IPS-NIHi11 (cell line): Measurements from ENCODE around the gene PPFIA3.
"Not testable (repeated sequence)": the region's sequence is repeated elsewhere in the genome, so short reads cannot be mapped to it uniquely, and the experiment has no call there.

Experiments
- DNase-seq: peaks from one replicate; pipeline ENCODE4 v3.0.0; 2012; ENCODE audit warnings: mixed read lengths, low spot score

The PPFIA3 gene

DNA sequence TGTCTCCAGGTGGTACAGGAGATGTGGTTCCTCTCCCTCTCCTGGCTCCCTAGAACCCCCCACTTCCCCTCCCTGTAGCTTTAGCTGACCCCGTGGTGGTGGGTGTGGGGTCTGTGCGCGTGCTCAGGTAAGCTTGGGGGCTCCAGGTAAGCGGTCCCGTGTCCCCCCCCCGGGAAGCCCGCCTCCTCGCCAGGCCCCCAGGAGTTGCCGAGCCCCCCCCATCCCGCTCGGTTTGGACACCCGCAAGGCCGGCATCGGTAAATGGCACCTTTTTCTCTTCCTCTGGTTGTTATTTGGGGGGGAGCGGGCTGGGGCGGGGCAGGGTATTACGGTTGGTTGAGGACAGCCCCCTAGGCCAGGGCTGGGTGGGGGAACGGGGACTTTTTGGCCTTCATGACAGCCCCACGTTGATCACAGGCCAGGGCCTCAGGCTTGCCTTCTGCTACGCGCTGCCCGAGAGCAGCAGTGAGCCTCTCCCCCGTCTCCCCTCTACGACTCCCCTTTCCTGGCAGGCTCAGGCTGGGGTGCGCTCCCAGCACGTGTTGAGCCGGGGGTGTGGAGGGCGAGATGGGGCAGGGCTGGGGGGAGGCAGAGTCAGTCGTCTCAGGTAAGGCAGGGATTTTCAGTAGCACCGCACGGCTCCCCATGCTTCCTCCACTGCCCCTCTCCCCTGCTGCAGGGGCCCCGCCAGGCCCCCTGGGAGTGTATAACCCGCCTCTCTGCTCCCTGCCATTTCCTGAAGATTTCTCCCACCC lies 15.8 kb upstream of the PPFIA3 start:
- DNase-seq: no peak

- DNase-seq: no peak
Observed at GRCh38 chr19:49104229-49104864, 15.0 kb upstream of the PPFIA3 start.

GRCh38 chr19:49106648-49107135 lies 12.7 kb upstream of the PPFIA3 start:
- peak; percentile 72 for DNase-seq

DNA sequence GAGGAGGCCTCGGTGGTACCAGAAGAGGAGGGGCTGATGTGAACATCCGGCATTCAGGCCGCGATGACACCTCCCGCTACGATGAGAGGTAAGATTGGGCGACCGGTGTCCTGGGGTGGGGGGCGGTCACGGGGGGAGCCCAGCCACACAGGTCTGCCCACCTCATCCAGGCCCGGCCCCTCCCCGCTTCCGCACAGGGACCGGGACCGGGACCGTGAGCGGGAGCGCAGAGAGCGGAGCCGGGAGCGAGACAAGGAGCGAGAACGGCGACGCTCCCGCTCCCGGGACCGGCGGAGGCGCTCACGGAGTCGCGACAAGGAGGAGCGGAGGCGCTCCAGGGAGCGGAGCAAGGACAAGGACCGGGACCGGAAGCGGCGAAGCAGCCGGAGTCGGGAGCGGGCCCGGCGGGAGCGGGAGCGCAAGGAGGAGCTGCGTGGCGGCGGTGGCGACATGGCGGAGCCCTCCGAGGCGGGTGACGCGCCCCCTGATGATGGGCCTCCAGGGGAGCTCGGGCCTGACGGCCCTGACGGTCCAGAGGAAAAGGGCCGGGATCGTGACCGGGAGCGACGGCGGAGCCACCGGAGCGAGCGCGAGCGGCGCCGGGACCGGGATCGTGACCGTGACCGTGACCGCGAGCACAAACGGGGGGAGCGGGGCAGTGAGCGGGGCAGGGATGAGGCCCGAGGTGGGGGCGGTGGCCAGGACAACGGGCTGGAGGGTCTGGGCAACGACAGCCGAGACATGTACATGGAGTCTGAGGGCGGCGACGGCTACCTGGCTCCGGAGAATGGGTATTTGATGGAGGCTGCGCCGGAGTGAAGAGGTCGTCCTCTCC lies 11.5 kb upstream of the PPFIA3 start:
- DNase-seq: no peak

DNA sequence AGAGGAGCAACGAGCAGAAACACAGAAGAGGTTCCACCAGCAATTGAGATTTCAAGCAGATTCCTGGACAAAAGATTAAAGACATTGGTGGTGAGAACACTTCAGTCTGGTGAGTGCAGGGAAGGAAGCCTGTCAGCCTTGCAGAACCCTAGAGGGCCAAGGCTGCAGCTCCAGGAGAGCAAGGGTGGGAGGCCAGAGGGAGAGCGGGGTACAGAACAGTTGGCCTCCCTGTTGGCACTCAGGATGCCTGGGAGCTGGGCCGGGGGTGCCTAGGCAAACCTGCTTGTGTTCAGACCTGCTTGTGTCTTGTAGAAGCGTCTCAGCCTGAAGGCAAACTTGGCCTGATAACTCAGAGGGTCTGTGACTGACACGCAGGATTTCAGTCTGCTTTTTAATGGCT lies 10.3 kb upstream of the PPFIA3 start:
- DNase-seq: no peak

DNA sequence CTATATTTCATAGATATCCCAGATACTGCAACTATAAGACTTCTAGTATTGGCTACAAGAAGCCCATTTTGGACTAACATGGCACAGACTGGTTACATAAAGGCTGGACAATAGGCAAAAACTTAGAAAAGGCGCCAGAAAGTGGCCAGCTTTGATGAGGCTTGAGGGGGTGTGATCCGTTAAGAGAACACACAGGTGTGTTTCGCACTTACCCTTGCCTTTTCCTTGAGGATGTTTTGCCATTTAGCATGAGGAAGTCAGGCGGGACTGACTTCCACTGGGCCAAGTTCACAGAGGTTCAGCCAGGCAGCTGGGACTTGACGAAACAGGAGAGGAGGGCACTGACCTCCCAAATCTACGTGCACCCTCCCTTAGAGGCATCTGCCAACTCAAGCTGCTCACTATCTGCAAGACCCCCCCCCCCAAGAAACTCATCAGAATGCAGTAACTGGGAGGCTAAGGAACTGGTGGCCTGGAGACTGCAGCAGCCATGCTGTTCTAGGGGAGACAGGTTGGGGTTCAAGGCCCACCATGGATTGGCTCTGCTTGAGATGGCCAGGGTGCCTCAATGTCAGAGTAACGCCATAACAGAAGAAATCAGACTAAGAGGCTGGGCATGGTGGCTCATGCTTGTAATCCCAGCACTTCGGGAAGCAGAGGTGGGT lies 9.6 kb upstream of the PPFIA3 start:
- no peak for DNase-seq

DNA sequence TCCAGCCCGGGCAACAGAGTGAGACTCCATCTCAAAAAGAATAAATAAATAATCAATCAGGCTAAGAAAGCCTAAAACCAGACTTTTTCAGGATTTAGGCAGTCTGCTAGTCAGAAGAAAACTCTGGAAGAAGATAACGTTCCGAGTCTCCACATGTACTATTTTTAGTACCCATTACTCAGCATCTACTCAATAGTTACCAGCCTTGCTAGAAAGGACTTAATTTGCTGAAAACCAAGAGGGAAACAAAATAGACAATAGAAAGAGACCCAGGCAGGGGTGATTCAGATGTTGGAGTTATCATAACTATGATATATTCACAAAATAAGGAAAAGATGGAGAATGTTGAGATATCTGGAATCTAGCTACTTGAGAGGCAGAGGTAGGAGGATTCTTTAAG lies 8.8 kb upstream of the PPFIA3 start:
- no peak for DNase-seq

GRCh38 chr19:49111218-49111998 lies 7.9 kb upstream of the PPFIA3 start:
- no peak for DNase-seq

GRCh38 chr19:49113762-49114629 lies 5.3 kb upstream of the PPFIA3 start, which contains the start of gene LIN7B:
TSS of gene LIN7B (plus strand) at chr19:49114370. CDS start at chr19:49114405, 35 bp downstream.
- DNase-seq: peak; percentile 90

DNA sequence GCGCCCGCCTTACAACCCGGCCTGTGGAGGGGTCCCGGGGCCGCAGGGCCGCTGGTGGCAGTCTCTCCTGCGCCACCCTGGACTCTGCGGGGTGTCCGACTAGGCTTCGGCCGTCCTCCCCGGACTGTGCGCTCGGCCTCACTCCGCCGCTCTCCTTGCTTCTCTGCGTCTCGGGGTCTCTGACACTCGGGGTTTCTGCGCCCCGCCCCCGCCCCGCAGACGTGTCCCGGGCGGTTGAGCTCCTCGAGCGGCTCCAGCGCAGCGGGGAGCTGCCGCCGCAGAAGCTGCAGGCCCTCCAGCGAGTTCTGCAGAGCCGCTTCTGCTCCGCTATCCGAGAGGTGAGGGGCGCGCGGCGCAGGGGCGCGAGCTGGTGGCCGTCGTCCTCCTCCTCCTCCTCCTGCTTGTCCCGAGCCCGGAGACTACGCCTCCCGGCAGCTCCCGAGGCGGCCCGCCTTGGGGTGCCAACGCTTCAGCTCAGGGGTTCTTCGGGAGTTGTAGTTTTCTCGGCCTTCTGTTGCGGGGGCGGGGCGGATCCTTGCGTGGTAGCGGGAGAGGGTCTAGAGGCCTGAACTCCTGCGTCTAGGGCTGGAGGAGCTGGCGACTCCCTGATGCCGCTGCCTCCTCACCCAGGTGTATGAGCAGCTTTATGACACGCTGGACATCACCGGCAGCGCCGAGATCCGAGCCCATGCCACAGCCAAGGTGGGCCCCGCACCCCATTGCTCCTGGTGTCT lies 4.5 kb upstream of the PPFIA3 start:
- DNase-seq: peak; percentile 60

DNA sequence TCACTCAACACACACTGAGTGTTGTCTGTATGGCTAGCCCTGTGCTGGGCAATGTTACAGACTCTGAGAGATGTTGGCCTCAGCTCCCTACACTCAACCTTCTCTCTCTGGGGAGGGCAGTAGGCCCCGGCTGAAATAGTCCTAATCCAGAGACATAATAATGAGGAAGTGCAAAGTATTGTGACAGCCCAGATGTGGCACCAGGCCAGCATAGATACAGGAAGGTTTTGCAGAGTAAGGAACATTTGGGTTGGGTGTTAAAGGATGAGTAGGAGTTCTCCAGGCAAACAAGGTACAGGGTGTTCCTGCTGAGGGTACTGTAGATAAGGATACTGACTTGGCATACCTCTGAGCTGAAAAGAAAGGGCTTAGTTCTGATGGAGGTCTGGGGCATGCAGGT lies 2.8 kb upstream of the PPFIA3 start:
- DNase-seq: no peak

GRCh38 chr19:49117677-49118564 lies 1.4 kb upstream of the PPFIA3 start:
- no peak for DNase-seq

GRCh38 chr19:49118565-49119410 lies 556 bp upstream of the PPFIA3 start, which contains the start of gene C19orf73:
TSS of gene C19orf73 (minus strand) at chr19:49119143. CDS start at chr19:49119022, 121 bp downstream.
- DNase-seq: peak; percentile 94

DNA sequence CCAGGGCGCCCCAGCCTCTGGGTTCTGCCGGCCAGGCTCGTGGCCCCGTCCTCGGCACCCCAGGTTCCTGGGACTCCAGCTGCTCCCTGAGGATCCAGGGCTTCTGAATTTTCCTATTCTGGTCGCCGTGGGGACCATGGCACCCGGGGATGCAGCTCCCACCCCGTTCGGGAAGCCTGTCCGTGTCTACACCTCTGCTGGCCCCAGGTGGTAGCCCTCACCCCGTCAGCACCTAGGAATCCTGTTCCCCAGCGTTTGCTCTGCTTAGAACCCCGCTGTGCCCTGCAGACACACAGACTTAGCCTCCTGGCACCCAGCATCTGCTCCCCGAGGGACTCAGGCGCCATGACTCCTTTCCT lies 960 bp downstream of the PPFIA3 start:
- DNase-seq: no peak

DNA sequence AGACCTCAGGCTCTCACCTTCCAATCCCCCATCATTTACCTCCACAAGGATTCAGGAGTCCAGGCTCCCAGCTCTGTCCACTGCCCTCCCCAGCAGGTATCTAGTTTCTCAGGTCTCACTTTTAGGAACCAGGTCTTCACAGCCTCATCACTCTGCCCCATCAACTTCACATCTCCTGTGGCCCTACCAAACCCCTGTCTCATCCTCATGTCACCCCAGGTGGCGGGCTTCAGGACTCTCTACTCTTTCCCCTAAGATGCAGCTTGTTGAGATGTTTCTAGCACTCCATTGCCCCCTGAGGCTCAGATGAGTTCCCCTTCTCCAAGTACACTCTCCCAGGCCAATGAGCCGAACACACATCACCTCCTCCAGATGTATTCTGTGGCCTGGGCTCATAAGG lies 1.5 kb downstream of the PPFIA3 start:
- no peak for DNase-seq

DNA sequence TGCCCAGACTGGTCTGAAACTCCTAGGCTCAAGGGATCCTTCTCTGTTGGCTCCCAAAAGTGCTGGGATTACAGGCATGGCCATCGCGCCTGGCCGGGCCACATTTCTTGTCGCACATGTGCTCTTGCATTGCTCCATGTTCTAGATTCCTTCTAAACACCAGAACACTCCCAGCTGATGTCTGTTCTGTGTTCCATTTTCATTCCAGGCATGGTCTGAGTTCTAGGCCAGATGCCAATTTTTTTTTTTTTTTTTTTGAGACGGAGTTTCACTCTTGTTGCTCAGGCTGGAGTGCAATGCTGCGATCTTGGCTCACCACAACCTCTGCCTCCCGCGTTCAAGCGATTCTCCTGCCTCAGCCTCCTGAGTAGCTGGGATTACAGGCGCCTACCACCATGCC lies 2.5 kb downstream of the PPFIA3 start:
- DNase-seq: not testable (repeated sequence)

GRCh38 chr19:49123285-49123684 lies 3.9 kb downstream of the PPFIA3 start:
- not testable (repeated sequence) for DNase-seq
